HG03439 (cell line): ENCODE data around the gene DUS1L.

Experiments
- ATAC-seq: cut with Tn5 transposase; IDR thresholded peaks from one replicate; pipeline ENCODE4 v1.9.1; 2021; ENCODE audit warnings: mild to moderate bottlenecking, moderate library complexity; ENCODE audit not compliant: unreplicated experiment

The DUS1L gene

GRCh38 chr17:82029391-82029790 is 36.2 kb downstream of the DUS1L start:
- no peak for ATAC-seq

GRCh38 chr17:82028966-82029365 is 36.6 kb downstream of the DUS1L start:
- no peak for ATAC-seq

DNA sequence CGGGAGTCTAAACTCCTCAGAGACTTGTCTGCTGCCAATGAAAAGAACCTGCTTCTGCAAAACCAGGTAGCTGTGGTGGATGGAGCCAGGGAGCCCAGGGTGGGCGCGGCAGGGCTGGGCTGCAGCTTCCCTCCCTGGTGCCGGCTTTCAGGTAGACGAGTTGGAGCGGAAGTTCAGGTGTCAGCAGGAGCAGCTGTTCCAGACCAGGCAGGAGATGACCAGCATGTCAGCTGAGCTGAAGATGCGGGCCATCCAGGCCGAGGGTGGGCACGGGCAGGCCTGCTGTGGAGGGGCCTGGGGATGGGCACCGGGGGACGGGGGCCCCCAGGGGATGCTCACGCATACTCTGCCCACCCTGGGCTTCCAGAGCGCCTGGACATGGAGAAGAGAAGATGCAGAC is 37.4 kb downstream of the DUS1L start:
- ATAC-seq = no peak

DNA sequence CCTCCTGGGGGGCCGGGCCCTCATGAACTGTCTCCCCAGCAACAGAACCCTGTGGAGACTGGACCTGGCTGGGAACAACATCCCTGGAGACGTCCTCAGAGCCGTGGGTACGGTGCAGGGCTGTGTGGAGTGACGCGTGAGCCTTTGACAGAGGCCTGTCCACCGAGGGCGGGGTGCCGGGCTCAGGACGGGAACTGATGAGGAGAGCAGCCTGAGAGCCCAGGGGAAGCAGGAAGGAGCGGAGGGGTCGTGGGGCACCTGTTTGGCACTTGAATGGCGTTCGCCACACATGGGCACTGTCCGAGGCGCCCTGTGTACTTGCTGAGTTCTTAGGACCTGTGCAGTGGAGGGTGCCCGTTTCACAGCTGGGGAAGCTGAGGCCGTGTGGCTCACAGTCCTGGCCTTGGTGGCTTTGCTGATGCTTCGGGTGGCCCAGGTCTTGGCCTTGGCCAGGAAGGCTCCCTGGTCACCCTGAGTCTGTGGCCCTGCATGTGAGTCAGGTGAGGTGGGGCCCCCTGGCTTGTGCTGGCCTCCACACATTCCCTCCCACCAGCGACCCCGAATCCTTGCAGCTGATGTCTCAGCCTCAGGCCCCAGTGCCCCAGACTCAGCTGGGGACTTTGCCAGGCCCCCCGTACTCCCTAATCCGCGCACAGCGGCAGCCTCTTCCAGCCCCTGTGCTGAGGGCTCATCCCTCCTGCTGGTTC is 40.0 kb downstream of the DUS1L start:
- no peak for ATAC-seq

GRCh38 chr17:82024859-82025258 is 40.7 kb downstream of the DUS1L start:
- ATAC-seq = no peak

DNA sequence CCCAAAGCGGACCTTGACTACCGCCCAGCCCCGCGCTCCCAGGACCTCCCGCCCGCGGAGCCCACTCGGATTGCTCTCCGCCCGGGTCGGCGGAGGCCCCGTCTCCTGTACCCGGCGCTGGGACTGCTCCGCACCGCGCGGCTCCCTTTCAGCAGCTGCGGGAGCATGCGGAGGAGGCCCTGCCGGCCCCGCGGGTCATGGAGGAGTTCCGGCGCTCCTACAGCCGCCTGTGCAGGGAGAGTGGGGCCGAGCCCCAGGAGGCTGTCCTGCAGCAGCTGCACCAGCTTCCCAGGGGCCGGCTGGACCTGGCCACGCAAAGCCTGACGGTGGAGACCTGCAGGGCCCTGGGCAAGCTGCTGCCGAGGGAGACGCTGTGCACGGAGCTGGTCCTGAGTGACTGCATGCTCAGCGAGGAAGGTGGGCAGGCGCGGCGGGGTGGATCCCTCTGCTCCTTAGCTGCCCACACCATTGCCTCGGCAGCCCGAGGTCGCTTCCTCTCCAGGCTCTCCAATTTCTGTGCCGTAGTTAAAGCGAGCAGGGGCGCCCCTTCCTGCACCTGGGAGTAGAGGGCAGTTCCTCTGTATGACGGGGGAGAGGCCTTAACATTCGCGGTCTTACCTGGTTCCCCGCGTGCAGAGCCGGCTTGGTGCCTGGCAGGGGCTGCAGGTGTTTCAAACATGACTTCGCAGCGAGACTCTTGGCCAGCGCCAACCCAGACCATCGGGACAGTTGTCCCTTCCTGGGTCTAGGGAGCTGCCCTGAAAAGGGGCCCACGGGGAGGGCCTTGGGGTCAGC is 42.0 kb downstream of the DUS1L start:
- peak; percentile 0 for ATAC-seq

- peak; percentile 83 for ATAC-seq
Observed at GRCh38 chr17:82022981-82023446, 42.6 kb downstream of the DUS1L start, which contains the start of gene LRRC45. Gene LRRC45 (plus strand): TSS chr17:82023305. CDS start chr17:82023644, 339 bp downstream.

- ATAC-seq = peak; percentile 10
Observed at GRCh38 chr17:82022310-82022980, 43.2 kb downstream of the DUS1L start, which contains the start of gene CENPX. Gene CENPX (minus strand): TSS chr17:82022878. CDS start chr17:82022861, 17 bp downstream.

GRCh38 chr17:82021900-82022309 is 43.7 kb downstream of the DUS1L start:
- no peak for ATAC-seq

- ATAC-seq = no peak
Observed at GRCh38 chr17:82021107-82021899, 44.3 kb downstream of the DUS1L start.

- ATAC-seq = no peak
Observed at GRCh38 chr17:82020572-82021106, 45.0 kb downstream of the DUS1L start.

- no peak for ATAC-seq
Observed at GRCh38 chr17:82019690-82020571, 45.7 kb downstream of the DUS1L start.

GRCh38 chr17:82018989-82019689 is 46.5 kb downstream of the DUS1L start:
- ATAC-seq = no peak

DNA sequence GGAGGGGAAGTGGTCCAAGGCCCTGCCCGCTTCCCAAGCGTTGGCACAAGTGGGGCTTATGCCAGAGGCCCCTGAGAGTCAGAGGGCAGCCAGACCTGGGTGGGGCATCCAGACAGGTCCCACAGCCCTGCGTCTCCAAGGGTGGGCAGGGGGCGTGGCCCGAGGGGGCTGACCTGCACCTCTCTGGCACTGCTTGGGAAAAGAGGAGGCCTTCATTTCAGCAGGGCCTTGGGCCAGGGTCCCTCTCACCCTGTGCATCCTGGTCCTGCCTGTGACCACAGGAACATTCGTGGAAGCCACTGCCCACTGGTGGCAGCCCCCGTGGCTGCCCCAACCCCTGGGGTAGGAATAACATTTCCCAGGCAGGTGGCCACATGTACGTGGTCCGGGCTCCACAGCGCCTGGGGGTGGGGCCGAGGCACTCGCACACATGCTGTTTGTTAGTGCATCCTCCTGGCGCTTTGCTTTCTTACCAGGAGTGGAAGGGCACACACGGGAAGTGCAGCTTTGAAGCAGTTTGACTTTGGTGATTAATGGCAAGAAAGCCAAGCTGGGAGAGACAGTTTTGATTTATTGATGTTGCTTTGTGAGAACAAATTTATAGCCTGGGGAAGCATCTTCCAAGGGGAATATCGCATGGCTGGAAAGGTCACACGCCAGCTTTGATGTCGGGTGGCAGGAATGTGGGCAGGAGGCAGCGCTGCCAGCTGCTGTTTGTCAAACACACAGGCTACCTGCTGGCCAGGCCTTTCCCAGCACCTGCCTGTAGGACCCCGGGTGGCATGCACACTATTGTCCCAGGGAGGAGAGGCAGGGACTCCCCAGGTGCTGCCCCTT is 47.2 kb downstream of the DUS1L start:
- ATAC-seq = no peak

- no peak for ATAC-seq
Observed at GRCh38 chr17:82017612-82018151, 47.9 kb downstream of the DUS1L start.

DNA sequence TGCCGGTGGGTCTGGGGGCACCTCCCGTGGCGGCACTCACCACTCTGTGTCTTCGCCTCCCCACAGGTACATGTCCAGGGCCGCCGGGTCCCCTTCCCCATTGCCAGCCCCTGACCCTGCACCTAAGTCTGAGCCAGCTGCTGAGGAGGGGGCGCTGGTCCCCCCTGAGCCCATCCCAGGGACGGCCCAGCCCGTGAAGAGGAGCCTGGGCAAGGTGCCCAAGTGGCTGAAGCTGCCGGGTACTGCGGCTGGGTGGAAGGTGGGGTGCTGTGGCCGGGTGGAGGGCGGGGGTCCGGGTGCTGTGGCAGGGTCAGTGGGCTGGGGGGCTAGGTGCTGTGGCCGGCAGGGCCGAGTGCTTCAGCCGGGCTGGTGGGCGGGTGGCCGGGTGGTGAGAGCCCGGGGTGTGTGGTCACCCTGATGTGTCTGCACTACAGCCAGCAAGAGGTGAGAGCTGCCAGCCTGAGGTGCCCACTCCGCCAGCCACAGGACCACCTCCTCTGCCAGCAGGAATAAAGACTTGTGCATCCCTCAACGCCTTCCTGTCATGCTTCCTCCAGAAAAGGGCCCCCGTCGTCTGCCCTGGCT is 48.6 kb downstream of the DUS1L start:
- ATAC-seq = no peak
